HG03575 (cell line): ENCODE data around the gene RAB1A.
A peak's percentile ranks its signal among the peaks of the same experiment; 100 is the strongest.
"Not testable (repeated sequence)": the region's sequence is repeated elsewhere in the genome, so short reads cannot be mapped to it uniquely, and the experiment has no call there.

Source experiments
- ATAC-seq: cut with Tn5 transposase; IDR thresholded peaks from one replicate; pipeline ENCODE4 v1.9.1; 2021; ENCODE audit not compliant: unreplicated experiment, insufficient number of reproducible peaks, low FRiP score; ENCODE audit errors: extremely low read depth

The RAB1A gene

DNA sequence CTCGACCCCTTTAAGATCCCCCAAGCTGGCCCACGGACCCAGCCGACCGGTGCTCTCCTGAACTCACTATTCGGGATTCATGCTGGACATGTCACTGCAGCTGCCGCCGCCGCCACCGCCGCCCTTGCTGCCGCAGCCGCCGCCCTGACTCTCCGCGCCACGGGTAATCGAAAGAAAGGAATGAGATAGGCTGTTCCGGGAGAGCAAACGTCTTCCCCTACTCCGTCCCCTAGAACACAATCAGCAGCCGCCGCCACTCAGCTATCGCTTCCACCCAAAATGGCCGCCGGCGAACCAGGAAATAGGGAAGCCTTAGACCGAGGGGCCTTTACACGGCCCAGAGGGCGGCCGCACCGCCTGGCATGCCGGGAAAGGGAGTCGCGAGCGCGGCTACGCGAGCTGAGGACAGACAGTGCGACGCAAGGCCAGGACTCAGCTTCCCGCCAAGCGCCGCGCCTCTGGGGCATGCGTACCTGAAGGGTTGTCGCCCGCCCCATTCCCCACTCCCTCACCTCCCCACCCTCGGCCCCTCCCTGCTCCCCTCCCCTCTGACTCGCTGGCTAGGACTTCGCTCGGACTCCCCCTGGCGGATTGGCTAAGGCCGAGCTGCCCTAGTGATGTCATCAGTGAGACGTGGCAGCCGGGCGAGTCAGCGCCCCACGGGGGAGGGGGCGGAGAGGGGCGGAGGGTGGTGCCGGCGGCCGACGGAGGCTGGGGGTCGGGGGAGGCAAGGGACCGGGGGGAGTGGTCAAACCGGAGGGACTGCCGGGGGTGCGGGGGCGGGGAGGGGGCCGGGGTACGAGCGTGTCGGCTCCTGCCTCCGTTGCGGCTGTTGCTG lies at the start of gene RAB1A:
TSS of gene RAB1A (minus strand) at position 281 of the 838 bp plus-strand sequence. CDS start at position 90, 191 bp downstream.
- ATAC-seq = peak; percentile 78

DNA sequence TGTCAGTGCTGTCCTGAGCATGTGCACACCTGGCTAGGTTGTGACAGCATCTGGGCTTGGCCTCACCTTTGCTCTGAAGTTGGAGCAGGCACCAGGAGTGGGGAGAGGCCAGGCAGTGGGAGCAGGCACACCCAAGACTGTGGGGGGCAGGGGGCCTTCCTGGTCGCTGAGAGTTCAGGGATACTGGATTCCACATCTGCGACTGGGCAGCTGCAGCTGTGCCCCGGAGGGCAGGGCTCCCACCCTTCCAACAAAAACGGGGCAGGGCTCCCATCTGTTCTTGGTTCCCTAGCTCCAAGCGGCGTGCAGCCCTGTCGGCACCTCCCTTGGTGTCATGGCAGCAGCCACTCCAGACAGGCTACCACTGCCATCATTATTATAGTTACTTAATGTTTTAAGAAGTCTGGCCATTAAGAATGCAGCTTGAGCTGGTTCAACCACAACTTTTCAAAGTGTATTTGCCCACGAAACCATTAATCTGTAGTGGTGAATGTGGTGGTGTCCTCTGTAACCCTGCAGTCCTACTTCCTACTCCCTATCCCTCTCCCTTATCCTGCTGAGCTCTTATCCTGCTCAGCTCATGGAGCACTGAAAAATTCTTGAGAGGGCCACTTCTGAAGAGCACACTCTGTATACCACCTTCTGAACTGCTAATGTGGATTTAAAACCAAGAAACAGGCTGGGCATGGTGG lies 48.0 kb upstream of the RAB1A start:
- ATAC-seq = no peak

DNA sequence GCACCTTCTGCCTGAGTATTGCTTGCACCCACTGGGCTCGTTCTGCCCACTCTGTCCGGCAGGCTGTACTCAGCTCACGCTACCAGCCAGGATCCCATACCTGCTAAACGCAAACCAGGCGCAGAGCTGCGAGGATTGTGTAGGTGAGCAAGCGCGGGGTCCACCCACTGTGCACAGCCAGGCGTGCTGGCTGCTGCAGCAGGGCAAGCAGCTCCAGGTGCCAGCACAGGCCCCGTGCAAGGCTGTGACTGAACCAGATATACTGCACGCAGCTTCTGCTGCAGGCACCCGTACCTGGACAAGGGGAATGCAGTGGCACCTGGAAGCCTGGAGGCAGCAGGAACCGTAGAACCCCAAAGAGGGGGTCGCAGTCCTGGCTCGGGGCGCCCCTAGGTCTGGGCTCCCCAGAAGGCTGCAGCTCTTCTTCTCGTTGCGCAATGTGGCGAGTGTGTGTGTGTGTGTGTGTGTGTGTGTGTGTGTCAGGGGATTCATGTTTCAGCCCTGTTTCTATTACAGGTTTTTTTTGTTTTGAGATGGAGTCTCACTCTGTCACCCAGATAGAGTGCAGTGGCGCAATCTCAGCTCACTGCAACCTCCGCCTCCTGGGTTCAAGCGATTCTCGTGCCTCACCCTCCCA lies 46.1 kb upstream of the RAB1A start:
- ATAC-seq = no peak

DNA sequence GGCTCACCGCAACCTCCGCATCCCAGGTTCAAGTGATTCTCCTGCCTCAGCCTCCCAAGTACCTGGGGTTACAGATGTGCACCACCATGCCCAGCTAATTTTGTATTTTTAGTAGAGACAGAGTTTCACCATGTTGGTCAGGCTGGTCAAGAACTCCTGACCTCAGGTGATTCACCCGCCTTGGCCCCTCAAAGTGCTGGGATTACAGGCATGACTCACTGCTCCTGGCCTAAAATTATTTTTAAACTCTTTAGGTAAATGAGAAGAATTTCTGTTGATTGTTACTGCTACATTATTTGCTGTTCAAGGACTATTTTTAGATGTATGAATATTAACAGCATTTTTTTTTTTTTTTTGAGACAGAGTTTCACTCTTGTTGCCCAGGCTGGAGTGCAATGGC lies 44.1 kb upstream of the RAB1A start:
- ATAC-seq = not testable (repeated sequence)

DNA sequence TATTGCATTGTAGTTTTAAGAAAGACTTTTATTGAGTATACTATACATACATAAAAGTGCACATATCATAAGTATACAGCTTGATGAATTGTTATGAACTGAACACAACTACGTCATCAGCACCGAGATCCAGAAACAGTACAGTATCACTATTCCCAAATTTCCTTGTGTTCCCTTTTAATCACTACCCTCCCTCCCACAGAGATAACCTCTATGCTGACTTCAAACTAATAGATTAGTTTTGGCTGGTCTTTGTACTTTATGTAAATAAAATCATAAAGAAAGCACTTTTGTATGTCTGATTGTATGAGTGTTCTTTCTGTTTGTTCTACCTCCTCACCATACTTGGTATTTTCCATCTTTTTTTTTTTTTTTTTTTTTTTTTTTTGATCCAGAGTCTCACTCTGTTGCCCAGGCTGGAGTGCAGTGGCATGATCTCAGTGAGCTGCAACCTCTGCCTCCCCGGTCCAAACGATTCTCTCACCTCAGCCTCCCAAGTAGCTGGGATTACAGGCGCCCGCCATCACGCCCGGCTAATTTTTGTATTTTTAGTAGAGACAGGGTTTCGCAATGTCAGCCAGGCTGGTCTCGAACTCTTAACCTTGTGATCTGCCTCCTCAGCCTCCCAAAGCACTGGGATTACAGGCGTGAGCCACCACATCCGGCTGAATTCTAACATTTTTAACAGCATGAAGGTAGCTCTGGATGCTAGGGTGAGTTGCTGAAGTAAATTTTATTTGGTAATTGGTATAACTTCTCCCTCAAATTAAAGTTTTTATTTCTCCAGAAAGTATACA lies 43.3 kb upstream of the RAB1A start:
- no peak for ATAC-seq

DNA sequence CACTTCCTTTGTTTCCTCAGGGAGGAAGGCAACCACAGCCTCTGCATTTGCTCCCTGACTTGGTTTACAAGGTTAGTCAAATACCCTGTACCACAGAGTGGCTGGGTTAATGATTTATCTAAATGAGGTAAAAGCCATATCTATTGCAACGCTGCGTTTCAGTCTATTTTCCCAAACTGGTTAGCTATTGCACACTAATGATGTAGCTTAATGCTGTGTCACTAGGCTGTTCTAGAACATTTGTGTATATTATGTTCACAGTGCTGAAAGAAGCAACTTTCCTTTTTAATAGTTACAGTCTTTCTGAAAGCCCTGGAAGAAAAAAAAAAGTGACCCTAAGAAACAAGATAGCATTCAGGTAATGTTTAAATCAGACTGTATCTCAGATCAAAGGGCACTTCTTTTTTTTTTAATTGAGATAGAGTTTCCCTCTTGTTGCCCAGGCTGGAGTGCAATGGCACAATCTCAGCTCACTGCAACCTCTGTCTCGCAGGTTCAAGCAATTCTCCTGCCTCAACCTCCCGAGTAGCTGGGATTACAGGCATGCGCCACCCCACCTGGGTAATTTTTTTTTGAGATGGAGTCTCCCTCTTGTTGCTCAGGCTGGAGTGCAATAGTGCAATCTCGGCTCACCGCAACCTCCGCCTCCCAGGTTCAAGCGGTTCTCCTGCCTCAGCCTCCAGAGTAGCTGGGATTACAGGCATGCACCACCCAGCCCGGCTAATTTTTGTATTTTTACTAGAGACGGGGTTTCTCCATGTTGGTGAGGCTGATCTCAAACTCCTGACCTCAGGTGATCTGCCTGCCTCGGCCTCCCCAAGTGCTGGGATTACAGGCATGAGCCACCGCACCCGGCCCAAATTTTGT lies 40.9 kb upstream of the RAB1A start:
- ATAC-seq = not testable (repeated sequence)

DNA sequence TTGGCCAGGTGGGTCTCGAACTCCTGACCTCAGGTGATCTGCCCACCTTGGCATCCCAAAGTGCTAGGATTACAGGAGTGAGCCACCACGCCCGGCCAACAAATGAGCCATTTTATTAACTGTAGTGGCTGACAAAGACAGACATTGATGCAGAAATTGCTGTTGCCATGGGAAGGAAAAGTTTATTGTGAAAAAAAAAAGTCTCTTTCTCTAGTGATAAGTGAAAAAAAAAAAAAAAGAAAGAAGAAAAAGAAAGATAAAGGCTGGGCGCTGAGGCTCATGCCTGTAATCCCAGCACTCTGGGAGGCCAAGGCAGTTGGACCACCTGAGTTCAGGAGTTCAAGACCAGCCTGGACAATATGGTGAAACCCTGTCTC lies 39.8 kb upstream of the RAB1A start:
- no peak for ATAC-seq

DNA sequence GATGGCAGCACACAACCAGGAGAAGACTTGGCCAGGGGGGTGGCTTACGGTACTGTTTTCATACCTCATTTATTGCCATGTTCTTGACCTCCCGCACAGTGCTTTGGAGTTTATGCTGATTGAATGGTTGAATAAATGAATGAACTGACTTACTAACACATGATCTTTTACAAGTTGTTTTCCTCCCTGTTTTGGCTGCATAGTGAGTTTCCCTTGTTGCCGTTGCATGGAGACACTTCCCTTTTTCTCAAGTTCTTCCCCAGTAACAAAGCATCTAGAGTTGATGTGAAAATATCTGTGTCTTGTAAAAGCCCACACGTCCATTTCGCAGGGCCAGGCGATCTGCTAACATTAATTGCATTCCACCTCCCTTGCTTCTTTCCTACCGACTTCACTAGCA lies 35.7 kb upstream of the RAB1A start:
- ATAC-seq = no peak

DNA sequence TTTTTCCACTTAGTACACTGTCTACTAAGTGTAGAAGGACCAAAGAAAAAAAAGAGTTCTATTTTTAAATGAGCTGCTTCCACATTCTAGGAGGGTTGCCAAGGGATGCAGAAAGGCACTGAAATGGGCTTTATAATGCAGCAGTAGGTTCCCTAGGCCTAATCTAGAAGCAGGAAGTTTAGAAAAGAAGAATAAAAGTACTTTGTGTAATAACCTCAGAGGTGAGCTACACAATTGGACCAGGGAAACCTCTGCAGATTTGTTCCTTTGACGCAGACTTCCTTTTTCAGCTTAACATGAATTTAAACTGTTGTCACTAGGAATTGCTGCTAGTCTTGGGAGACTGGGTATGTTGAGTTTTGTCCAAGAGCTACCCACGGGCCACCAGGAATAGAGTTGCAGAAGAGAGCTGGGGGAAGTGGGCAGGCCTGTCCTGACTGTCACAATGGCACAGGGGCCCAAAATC lies 34.6 kb upstream of the RAB1A start:
- ATAC-seq = no peak

DNA sequence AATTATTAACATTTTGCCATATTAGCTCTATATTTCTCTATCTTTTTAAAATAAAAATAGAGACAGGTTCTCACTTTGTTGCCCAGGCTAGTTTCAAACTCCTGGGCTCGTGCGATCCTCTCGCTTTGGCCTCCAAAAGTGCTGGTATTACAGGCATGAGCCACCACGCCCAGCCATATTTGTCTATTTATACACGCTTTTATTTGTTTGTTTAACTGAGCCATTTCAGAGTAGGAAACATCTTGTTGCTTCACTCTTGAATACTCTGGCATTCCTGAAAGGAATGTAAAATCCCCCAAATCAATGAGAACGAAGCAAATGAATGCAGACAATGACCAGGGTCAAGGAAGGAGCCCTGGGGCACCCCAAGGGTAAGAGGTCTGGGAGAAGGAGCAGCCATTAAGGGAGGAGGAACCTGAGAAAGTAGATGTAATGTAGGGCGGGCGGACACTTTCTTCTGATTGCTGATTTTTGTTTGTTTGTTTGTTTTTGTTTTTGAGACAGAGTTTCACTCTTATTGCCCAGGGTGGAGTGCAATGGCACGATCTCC lies 31.7 kb upstream of the RAB1A start:
- no peak for ATAC-seq

DNA sequence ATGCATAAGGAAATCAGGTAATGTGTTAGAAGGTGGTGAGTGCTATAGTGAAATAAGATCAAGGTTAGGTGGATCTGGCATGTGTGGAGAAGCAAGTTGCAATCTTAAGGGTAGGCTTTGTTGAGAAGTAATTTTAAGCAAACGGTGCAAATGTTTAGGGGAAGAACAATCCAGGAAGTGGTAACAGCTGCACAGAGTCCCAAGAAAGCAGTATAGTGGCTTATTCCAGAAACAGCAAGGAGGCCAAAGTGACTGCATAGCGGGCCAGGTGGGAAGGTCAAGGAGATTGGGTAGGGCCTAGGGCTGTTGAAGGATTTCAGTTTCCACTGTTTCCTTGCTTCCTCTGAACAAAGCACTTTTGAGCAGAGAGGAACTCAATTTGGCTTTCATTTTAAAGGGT lies 30.0 kb upstream of the RAB1A start:
- ATAC-seq = no peak

DNA sequence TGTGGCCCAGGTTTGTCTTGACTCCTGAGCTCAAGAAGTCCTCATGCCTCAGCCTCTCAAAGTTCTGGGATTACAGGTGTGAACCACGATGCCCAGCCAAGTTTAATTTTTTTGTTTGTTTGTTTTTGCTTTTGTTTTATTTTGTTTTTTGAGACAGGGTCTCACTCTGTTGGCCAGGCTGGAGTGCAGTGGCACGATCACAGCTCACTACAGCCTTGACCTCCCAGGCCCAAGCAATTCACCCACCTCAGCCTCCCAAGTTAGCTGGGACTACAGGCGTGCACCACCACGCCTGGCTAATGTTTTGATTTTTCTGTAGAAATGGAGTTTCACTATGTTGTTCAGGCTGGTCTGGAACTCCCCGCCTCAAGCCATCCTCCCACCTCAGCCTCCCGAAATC lies 29.4 kb upstream of the RAB1A start:
- no peak for ATAC-seq

DNA sequence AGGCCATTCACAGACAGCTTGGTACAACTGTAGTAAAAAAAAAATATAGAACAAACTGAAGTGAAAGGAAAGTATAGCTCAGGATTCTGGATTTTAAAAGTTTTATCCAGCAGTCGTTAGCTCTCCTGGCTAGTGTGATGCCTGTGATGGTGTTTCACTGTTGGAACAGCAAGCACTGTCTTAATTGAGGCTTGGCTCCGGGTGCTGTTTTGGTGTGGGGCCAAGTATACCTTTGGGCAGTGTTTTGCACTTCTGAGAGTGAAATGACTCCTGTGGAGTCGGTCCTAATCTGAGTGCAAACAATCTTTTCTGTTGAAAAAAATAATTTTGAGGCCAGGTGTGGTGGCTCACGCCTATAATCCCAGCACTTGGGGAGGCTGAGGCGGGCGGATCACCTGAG lies 28.7 kb upstream of the RAB1A start:
- ATAC-seq = no peak

DNA sequence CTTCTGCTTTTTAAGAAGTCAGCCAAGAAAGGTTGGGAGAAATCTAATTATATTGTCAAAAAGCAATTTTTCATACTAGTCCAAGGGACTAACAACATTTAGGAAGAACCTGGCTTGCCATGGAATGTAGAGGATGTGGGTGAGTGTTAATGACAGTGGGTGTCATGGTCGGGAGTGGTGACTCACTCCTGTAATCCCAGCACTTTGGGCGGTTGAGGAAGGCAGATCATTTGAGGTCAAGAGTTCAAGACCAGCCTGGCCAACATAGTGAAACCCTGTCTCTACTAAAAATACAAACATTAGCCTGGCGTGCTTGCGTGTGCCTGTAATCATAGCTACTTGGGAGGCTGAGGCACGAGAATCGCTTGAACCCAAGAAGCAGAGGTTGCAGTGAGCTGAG lies 27.9 kb upstream of the RAB1A start:
- not testable (repeated sequence) for ATAC-seq

DNA sequence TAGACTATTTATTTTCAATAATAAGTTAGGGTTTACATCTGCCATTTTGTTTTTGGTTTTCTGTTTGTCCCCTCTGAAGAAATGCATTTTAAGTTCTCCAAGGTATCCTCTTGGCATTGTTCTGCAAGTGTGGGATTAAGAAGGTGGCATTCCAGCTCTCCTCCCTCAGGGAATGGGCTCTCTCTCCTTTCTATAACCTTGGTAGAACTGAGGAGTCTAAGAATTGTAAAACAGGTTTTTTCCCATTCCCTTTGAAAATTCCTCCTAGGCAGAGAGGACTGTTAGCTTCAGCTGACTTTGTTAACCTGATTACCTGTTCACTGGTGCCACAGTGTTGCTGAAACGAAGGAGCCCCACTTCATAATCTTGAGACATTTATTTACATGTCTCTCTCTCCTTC lies 26.1 kb upstream of the RAB1A start:
- ATAC-seq = no peak

DNA sequence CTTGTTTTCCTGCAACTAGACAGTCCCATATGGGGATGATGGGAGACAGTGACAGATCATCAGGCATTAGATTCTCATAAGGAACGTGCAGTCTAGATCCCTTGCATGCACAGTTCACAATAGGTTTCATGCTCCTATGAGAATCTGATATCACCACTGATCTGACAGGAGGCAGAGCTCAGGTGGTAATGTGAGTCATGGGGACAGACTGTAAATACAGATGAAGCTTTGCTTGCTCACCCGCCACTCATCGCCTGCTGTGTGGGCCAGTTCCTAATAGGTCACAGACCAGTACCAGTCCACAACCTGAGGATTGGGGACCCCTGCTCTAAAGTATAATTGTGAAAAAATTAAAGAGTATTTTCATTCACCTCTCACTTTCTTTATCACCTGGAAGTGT lies 23.6 kb upstream of the RAB1A start:
- no peak for ATAC-seq

DNA sequence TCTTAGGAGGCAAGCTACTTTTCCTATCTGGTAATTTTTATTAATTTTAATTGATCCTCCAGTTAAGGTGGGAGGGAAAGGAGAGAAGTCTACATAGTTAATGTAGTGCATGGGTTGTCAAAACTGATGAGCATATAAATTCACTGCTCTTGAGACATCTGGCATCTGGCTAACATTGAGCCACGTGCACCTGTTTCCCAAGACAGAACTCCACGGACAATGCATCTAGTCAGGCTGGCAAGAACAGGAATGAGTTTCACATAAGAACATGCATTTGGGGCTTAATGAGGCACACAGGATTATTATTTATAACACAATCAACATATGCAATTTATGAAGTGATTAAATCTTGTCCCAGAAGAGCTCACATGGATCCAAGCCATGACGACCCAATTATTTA lies 16.2 kb upstream of the RAB1A start:
- no peak for ATAC-seq

DNA sequence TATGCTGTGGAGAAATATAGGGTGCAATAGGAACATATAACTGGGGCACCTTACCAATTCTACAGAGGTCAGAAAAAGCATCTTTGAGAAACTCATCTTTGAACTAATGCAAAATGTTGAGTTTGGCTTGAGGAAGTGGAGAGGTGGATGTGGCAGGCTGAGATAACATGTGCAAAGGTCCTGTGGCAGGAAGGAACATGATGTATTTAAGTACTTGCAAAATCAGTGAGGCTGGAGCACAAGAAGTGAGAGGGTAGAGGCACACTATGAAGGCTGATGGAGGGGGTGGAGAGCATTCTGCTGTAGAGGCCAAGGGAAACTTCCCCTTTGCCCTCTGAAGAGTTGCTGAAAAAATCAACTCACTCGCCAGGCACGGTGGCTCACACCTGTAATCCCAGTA lies 14.7 kb upstream of the RAB1A start:
- no peak for ATAC-seq
